GM19395 (cell line): ENCODE results near the gene TENT5A.

Experiments
- ATAC-seq: cut with Tn5 transposase; IDR thresholded peaks from one replicate; pipeline ENCODE4 v1.9.1; 2021; ENCODE audit warnings: mild to moderate bottlenecking, moderate library complexity; ENCODE audit not compliant: unreplicated experiment

The TENT5A gene

DNA sequence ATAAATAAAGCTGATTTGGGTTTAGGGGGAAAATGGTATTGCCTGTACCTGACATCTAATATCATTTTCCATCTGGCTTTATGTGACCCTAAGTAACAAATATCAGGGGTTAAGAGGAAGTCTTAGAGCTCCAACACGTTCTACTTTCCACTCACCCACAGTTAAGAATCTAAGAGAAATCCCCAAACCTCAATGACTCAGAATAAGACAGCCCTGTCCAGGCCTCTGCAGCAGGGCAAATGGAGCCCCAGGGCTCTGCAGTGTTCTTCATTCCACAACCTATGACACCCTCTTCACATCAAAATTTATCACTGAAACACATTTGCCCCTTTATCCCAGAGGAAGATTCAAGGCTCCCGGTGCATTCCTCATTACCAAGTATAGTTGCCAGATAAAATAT is 20.3 kb upstream of the TENT5A start:
- ATAC-seq: peak; percentile 99

GRCh38 chr6:81771097-81771496 is 18.6 kb upstream of the TENT5A start:
- no peak for ATAC-seq

DNA sequence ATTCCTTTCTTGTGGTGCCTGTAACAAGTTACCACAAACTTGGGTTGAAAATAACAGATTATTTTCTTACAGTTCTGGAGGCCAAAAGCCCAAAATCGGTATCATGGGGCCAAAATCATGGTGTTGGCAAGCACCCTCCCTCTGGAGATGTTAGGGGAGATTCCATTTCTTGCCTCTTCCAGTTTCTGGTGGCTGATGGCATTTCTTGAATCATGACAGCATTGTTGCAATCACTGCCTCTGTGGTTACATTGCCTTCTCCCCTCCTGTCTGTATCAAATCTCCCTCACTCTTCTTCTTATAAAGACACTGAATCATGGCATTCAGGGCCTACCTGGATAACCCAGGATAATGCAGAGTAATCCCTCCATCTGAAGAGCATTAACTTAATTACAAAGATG is 17.9 kb upstream of the TENT5A start:
- no peak for ATAC-seq

DNA sequence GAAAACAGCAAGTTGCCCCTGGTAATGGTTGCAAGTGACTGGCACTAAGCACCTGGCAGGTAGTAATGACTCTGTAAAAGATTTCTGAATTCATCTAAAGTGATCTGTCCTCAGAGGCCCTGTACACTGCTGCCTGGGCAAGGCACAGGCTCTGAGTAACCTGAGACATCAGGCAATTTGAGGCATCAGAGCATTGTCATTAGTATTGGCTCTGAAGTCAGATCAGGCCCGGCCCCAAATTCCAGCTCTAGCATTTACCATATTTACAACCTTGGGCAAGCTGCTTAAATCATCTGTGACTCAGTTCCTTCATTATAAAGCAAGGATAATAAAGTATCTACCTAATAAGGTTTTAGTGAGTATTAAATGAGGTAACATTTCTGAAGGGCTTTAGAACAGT is 17.3 kb upstream of the TENT5A start:
- ATAC-seq: no peak

- no peak for ATAC-seq
These were observed 15.9 kb upstream of the TENT5A start for GRCh38 chr6:81768150-81768942.

DNA sequence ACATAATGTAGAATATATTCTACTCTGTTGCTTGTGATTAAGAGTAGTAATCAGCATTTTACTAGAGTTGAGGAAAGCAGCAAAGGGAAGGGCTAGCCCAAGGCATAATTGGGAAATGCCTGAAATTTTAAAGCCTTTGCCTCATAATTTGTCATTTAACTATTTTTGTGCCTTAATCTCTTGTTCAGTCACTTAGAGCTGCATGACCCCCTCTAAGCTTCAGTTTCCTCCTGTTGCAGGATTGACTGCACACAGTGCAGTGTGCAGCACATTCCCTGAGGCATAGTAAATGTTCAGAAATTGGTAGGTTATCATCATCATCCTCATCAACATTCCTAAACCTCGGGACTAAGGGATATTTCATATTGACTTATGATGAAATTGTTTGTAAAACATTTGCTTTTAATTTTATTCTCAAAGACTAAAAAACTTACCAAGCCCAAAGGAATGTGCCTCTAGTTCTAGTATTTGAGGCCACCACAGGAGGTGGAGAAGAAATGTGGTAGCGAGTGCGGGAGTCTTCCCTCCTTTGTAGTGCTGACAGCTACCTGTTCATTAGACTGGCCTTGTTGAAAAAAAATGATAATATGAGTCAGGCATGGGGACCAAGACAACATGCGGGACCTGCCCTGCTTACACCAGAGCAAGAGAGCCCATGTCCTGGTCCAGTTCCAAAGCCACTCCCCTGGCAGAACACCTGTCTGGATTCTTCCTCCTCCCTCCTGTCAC is 14.8 kb upstream of the TENT5A start:
- no peak for ATAC-seq

DNA sequence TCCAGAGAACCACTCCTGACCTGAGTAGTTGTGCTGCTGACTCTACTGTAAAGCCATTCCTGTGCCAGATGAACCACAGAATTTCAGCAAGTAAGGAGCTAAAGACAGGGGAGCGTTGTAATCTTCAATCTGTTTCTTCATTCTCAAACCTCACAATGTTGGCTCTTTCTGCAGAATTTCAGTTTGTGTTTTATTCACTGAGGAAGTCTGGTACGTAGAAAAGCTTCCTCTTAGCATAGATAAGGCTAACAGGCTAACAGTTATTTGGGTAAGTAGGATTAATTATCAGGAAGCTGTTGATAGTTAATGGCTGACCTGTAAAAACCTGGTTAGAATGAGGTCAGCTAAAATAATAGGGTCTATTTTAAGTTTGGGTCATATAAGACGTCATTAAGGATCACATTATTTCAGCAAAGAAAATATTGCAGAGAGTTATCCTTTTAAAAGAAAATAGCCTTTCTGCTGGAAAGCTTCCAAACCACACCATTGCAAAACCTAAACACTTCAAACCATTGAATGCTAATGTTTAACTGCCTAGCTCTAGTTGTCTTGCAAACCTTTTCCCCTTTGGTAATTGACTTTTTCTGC is 14.1 kb upstream of the TENT5A start:
- ATAC-seq: peak; percentile 65

DNA sequence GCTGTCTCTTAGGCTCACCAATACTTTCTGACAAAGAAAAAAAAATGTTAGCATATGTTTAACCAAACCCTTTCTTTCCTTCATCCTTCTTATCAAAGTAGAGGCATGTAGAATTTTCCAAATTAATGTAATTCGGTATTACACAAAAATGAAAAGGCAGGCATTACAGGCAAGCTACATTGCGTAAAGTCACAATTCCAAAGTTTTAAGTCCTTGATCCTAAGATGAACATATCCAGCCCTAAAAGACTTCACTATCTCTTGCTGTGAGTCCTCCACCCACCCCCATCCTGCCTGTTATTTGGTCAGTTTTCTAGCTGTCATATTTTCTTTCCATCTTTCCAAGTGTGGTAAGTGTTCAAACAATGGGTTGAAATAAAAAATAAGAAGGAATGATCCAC is 12.1 kb upstream of the TENT5A start:
- ATAC-seq: no peak

DNA sequence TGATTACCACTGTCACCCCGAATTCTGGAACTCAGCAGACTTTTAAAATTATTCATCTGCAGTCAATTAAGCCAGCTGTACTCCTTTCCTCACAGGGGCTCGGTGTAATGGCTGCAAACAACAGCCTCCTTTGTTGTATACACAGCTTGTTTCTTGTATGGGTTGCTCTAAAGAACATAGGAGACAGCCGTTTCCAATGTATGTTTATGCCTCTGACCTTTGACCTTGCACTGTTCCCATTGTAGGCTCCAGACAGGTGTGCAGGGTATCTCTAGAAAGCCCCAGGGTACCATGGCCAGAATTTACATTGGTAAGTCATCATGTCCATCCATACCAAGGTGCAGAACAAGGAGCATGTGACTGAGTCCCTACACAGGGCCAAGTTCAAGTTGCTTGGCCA is 11.5 kb upstream of the TENT5A start:
- no peak for ATAC-seq

DNA sequence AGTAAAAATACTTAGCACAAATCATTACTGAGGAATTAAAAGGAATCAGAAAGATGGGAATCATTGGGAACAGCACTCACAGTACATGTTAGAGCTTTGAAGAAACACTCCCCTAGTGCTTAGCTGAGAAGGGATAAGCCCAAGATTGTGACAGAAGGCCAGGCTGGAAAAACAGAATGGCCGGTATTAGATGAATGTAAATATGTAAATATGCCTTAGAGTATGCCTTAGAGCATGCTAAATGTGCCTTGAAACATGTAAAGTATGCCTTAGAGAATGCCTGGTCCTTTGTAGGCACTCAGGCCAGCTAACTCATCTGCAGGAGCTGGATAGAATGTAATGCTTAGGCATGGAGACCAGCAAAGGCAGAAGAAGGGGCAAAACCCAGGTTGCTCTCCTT is 10.6 kb upstream of the TENT5A start:
- no peak for ATAC-seq

- no peak for ATAC-seq
These were observed 10.1 kb upstream of the TENT5A start for GRCh38 chr6:81762606-81763005.

DNA sequence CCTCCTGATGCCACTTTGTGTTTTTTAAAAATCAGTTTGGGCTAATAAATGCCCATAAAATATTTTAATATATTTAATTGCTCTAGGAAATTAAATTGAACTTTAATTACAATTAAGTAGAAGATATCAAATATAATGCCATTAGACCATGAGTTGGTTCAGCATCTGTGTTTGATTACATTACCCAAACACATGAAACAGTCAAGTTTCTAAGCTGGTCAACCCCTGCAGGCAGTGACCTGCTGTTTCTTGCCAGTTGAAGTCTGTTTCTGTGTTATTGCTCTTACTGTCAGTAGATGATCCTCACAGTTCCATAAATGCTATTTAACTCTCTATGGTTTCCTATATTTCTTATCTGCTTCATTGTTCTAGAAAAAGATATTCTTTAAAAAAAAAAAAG is 9.7 kb upstream of the TENT5A start:
- no peak for ATAC-seq

DNA sequence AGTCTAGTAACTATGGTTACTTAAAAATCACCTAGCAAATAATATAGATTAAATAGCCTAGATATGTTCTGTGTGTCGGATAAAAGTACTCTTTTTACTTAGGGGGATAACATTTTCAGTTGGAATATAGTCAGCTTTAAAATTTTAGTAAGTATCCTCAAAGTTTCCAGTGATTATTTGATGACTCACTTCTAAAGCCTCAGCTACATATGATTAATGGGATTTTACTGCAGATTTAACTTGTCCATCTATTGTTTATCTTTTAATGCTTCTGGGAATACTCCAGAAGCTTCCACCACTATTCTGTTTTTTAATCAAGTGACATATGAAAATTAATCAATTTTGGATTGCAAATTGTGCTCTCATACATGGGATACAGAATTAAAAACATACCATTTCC is 8.7 kb upstream of the TENT5A start:
- no peak for ATAC-seq

GRCh38 chr6:81759782-81760181 is 7.3 kb upstream of the TENT5A start:
- ATAC-seq: no peak

DNA sequence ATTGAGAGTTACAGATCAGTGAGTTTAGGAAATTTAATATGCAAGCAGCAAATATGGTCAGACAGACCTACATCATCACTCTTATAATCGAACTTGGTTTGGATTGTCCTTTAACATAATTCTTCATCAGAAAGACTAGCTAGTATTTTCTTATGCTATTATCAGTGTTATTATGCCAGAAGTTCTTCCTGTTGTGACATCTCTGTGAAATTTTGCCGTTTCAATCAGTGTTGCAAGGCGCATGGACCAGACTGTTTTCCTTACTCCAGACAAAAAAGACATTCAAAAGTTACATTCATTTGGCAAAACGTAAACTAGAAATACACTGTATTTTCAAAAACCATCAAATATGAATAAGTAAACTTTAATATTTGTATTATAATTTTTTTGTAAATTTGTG is 5.7 kb upstream of the TENT5A start:
- no peak for ATAC-seq

DNA sequence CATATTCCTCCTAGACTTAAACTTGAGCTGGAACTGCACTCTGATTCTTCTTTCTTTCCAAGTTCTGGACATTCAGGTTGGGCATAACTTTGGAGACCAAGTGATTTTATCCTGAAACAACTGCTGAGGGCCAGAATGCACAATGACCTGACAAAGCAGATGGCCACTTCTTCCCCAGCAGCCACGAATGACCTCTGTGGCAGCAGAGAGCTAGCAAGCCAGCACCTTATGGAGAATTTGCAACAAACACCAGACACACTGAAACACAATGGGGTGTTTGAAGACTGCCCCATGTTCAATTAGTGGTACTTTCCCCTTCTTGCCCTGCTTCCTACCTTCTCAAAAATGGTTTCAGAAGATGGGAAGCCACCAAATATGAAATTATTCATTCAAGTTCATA is 4.2 kb upstream of the TENT5A start:
- no peak for ATAC-seq

DNA sequence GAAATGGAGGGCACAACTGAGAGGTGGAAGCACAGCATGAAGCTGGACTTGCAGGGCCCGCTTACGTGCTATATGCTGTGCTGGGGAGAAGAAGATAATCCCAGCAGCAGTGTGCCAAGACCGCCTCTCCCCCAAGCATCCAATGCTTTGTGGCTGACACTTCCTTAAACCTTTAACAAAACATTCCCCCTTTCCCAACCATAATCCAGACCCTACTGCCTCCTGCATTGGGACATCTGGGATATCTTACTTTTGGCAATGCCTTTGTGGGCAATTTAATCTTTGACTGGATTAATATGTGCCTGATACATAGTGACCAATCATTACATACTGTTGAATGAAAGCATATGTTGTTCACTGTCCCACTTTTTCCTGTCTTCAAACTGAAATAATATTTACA is 3.1 kb upstream of the TENT5A start:
- ATAC-seq: no peak

- ATAC-seq: no peak
These were observed 2.4 kb upstream of the TENT5A start for GRCh38 chr6:81754906-81755305.

- ATAC-seq: peak; percentile 46
These were observed 1.5 kb upstream of the TENT5A start for GRCh38 chr6:81753711-81754577.

- peak; percentile 38 for ATAC-seq
These were observed 635 bp upstream of the TENT5A start for GRCh38 chr6:81752921-81753710.
